ENCODE measurements around the gene SLC25A17. TPM values are rescaled to one million over a fixed set of nuclear protein-coding genes. Genes with fewer than 3 reads are reported as not detected.
"Not testable (repeated sequence)": the region's sequence is repeated elsewhere in the genome, so short reads cannot be mapped to it uniquely, and the experiment has no call there.

SLC25A17 gene
- total and polyA plus RNA-seq, 2 experiments from 2014 or later: 12.7 to 18.1 TPM

DNA sequence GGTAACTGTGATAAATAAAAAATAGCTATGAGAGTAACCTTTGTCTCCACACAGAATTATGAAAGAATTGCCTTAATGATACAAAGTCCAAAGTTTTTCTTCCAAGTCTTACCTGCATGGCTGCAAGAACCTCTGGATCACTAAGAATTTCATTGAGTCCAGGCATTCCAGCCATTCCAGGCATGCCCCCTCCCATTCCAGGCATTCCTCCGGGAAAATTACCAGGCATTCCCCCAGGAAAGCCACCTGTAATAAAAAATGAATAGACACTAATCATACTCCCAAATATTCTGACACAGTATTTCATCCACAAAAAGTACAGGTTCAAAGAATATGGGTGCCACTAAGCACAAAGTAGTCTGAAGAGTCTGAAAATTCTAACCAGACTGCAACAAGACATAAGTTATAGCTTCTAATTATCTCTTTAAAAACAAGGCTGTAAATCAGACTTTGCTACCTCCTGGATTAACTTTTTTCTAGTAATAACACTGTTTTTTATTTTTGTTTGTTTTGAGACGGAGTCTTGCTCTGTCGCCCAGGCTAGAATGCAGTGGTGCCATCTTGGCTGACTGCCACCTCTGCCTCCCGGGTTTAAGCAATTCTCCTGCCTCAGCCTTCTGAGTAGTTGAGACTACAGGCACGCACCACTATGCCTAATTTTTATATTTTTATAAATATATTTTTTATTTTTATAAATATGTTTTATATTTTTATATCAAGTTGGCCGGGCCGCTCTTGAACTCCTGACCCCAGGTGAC lies 8.0 kb upstream of the SLC25A17 start:
- Histone ChIP-seq H3K27me3 (no peaks in the 10 kb centered on the region), H3K36me3 (peaks cover 82% of the 10 kb centered on the region), H3K27ac (peak overlapping the region; percentile 71), H3K4me3 (no peak overlapping the region), H3K9me3 (ENCODE audit: low read depth) (no peaks in the 10 kb centered on the region), H3K4me1 (ENCODE audit: low read depth) (peaks cover 4% of the 10 kb centered on the region)
- no peak for DNase-seq (ENCODE audit: low read depth in 1 of 2, low spot score in 1 of 2)
- TF ChIP-seq, protein P1, sequence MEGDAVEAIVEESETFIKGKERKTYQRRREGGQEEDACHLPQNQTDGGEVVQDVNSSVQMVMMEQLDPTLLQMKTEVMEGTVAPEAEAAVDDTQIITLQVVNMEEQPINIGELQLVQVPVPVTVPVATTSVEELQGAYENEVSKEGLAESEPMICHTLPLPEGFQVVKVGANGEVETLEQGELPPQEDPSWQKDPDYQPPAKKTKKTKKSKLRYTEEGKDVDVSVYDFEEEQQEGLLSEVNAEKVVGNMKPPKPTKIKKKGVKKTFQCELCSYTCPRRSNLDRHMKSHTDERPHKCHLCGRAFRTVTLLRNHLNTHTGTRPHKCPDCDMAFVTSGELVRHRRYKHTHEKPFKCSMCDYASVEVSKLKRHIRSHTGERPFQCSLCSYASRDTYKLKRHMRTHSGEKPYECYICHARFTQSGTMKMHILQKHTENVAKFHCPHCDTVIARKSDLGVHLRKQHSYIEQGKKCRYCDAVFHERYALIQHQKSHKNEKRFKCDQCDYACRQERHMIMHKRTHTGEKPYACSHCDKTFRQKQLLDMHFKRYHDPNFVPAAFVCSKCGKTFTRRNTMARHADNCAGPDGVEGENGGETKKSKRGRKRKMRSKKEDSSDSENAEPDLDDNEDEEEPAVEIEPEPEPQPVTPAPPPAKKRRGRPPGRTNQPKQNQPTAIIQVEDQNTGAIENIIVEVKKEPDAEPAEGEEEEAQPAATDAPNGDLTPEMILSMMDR (IDR thresholded peaks at IDR 0.05; ENCODE audit: low read depth, low read length): no peak

DNA sequence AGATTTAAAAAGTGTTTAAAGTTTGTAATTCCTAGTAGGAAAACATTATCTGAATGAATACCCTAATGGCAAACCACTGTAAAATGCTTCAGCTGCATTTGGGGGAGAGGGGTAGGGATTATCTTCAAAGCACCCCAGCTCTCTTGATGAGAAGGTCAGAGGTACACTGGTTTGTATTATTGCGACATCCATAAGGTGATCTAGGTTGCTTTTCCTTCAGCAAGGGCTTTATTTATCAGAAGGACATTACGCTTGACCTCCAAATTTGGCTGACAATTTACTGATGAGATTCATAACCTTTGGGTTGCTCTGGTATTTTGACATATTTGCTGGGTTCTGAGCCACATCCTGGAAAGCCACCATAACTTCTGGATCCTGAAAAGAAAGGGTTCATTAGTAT lies 7.1 kb upstream of the SLC25A17 start:
- H3K27me3 ChIP-seq; DNase-seq (ENCODE audit: low read depth in 1 of 2, low spot score in 1 of 2); H3K9me3 ChIP-seq (ENCODE audit: low read depth); H3K4me1 ChIP-seq (ENCODE audit: low read depth); H3K4me3 ChIP-seq: not testable (repeated sequence)
- Histone ChIP-seq H3K36me3 (peaks cover 73% of the 10 kb centered on the region), H3K27ac (peak overlapping the region; percentile 71)

DNA sequence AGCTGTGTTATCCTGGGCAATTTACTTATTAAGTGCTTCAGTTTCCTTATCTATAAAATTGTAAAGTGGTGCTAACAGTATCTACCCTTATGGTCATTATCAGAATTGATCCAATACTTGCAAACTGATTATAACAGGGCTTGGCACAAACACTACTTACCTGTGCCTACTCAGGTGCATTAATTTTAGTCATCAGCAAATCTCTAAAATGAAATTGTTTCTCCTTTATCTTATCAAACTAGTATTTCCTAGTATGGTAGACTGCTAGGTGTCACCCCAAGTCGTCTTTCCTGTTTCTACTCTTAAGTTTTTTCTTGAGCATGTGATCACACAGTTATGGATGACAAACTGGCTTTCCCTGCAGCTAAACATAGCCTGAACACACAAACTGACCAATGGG lies 4.3 kb upstream of the SLC25A17 start:
- H3K36me3 ChIP-seq: peaks cover 46% of the 10 kb centered on the region
- H3K4me1 ChIP-seq (ENCODE audit: low read depth): peaks cover 4% of the 10 kb centered on the region
- TF ChIP-seq, protein P1 (IDR thresholded peaks at IDR 0.05; ENCODE audit: low read depth, low read length): no peak
- no peaks in the 10 kb centered on the region for H3K9me3 ChIP-seq (ENCODE audit: low read depth)
- no peaks in the 10 kb centered on the region for H3K27me3 ChIP-seq
- H3K4me3 ChIP-seq: no peak overlapping the region
- DNase-seq (ENCODE audit: low read depth in 1 of 2, low spot score in 1 of 2): no peak
- no peak overlapping the region for H3K27ac ChIP-seq

DNA sequence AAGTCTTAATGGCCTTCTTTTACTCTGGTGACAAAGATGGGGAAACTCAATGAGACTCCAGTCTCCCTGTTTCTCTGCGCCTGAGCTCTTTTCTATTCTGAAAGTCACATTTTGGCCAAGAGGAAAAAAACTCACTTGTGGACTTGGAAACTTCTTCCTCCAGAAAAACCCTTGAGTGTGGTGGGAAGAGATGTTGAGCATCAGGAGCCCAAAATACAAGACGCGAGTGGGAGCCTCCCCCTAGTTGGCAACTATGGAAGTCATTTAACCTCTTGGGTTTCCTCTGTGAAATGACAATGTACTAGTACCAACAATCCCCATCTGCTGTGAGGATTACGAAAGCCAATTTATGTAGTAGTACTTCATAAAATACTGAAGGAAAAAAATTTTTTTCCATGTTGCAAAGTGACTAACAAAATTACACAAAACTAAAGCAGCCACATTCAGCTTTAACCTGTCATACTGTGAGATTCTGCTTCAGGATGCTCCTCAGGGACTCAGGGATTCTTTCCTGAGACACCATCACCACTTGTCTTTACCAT lies 524 bp upstream of the SLC25A17 start:
- Histone ChIP-seq H3K4me3 (peak overlapping the region; percentile 82), H3K27me3 (no peaks in the 10 kb centered on the region), H3K9me3 (ENCODE audit: low read depth) (no peaks in the 10 kb centered on the region), H3K27ac (no peak overlapping the region), H3K4me1 (ENCODE audit: low read depth) (peaks cover 4% of the 10 kb centered on the region), H3K36me3 (peaks cover 17% of the 10 kb centered on the region)
- peak in 1 of 2 donors; percentile 42 for DNase-seq (ENCODE audit: low read depth in 1 of 2, low spot score in 1 of 2)
- TF ChIP-seq, protein P1 (IDR thresholded peaks at IDR 0.05; ENCODE audit: low read depth, low read length): no peak

DNA sequence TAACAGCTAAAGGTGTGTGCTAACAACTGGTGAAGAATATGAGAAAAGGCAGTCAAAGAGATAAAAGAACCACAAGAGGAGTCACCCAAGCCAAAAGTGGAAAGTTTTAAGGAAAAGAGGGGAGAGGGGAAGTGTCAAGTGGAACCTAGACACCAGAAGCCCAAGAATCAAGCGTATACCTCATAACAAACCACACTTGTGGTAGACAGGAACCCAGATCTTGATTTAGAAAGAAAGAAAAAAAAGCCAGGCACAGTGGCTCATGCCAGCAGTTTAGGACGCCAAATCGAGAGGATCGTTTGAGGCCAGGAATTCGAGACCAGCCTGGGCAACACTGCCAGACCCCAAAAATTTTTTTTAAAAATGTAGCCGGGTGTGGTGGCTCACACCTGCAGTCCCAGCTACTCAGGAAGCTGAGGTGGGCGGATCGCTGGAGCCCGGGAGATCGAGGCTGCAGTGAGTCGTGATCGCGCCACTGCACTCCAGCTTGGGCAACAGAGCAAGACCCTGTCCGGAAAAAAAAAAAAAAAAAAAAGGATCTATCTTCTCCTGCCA lies 877 bp downstream of the SLC25A17 start:
- no peak for DNase-seq (ENCODE audit: low read depth in 1 of 2, low spot score in 1 of 2)
- Histone ChIP-seq H3K9me3 (ENCODE audit: low read depth) (no peaks in the 10 kb centered on the region), H3K27me3 (no peaks in the 10 kb centered on the region), H3K36me3 (peaks cover 8% of the 10 kb centered on the region), H3K27ac (no peak overlapping the region), H3K4me1 (ENCODE audit: low read depth) (peaks cover 4% of the 10 kb centered on the region), H3K4me3 (peak overlapping the region; percentile 82)
- TF ChIP-seq, protein P1 (IDR thresholded peaks at IDR 0.05; ENCODE audit: low read depth, low read length): no peak

DNA sequence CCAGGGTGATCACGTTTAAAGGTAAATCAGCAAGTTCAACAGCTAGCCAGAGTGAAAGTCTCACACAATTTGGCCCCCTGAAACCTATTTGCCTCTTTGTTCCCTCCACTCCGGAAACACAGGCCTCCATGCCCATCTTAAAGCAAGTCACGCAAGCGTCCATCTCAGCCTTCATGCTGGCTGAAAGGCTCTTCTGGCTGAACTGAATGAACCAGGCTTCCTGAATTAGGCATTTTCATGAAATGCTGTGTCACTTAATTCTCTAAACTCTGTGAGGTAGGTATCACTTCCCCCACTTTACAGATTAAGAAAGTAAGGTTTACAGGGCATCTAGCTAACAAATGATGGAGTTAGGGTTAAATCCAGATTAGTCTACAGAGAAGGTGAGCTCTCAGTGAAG lies 1.4 kb downstream of the SLC25A17 start:
- no peak overlapping the region for H3K27ac ChIP-seq
- no peaks in the 10 kb centered on the region for H3K9me3 ChIP-seq (ENCODE audit: low read depth)
- peaks cover 4% of the 10 kb centered on the region for H3K4me1 ChIP-seq (ENCODE audit: low read depth)
- H3K36me3 ChIP-seq: peaks cover 5% of the 10 kb centered on the region
- H3K4me3 ChIP-seq: no peak overlapping the region
- no peak for DNase-seq (ENCODE audit: low read depth in 1 of 2, low spot score in 1 of 2)
- TF ChIP-seq, protein P1 (IDR thresholded peaks at IDR 0.05; ENCODE audit: low read depth, low read length): no peak
- no peaks in the 10 kb centered on the region for H3K27me3 ChIP-seq

Data from cardiac muscle cell (in vitro differentiated cells and primary cell).